ENCODE data around the gene IGF2.

DNA sequence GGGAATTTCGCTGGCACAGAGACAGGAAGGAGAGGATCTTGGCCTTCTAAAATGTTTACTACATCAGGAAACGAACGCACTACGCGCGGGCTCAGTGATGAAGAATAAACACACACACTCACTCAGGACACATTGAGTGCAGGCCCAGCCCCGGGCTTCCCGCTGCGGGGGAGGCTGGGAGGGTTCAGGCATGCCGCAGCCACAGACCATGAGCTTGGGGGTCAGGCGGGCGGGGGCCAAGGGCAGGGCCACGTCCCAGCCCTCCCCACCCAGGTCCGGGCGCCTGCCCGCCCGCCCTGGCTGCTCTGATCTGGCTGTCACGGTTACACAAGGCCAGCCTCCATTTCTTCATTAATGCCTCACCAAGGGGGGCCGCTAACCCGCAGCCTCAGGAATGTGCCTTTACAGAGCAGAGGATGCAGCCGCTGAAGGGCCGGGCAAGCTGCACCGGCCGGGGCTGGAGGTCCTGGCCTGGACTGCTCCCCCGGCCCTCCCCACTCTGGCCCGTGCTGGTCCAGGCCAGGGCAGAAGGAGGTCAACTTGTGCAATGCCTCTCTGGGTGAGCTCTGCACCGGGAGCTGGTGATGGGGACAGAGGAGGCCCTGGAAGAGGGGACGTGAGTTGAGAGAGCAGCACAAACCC is 41.7 kb downstream of the IGF2 start:
- TF ChIP-seq, protein P1, sequence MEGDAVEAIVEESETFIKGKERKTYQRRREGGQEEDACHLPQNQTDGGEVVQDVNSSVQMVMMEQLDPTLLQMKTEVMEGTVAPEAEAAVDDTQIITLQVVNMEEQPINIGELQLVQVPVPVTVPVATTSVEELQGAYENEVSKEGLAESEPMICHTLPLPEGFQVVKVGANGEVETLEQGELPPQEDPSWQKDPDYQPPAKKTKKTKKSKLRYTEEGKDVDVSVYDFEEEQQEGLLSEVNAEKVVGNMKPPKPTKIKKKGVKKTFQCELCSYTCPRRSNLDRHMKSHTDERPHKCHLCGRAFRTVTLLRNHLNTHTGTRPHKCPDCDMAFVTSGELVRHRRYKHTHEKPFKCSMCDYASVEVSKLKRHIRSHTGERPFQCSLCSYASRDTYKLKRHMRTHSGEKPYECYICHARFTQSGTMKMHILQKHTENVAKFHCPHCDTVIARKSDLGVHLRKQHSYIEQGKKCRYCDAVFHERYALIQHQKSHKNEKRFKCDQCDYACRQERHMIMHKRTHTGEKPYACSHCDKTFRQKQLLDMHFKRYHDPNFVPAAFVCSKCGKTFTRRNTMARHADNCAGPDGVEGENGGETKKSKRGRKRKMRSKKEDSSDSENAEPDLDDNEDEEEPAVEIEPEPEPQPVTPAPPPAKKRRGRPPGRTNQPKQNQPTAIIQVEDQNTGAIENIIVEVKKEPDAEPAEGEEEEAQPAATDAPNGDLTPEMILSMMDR (IDR thresholded peaks at IDR 0.05), result no peak
- TF ChIP-seq POLR2A (IDR thresholded peaks at IDR 0.05), result no peak
- TF ChIP-seq POLR2AphosphoS5 (IDR thresholded peaks at IDR 0.05), result peak; percentile 38 to 76
- TF ChIP-seq EP300 (IDR thresholded peaks at IDR 0.05), result no peak
